Chondrocyte (in vitro differentiated cells): ENCODE results near the gene C22orf39. TPM values are rescaled to one million over a fixed set of nuclear protein-coding genes. Genes with fewer than 3 reads are reported as not detected.

Source experiments
- DNase-seq: peaks from one replicate; pipeline ENCODE4 v3.0.0; 2021; ENCODE audit warnings: mixed read lengths, low spot score
- H3K27ac Mint-ChIP-seq: one replicate; pipeline ENCODE4 v1.8.0; 2021; ENCODE audit warnings: mild to moderate bottlenecking, moderate library complexity, mixed read lengths; ENCODE audit not compliant: unreplicated experiment
- H3K27me3 Mint-ChIP-seq: 2 replicates; pipeline ENCODE4 v1.8.0; 2021; ENCODE audit warnings: low read depth, mixed read lengths
- H3K36me3 Mint-ChIP-seq: 2 replicates; pipeline ENCODE4 v1.8.0; 2021; ENCODE audit warnings: low read depth, mixed read lengths
- H3K4me1 Mint-ChIP-seq: 2 replicates; pipeline ENCODE4 v1.8.0; 2021; ENCODE audit warnings: low read depth, mild to moderate bottlenecking, mixed read lengths
- H3K4me3 Mint-ChIP-seq: one replicate; pipeline ENCODE4 v1.8.0; 2021; ENCODE audit warnings: mild to moderate bottlenecking, moderate library complexity, mixed read lengths; ENCODE audit not compliant: unreplicated experiment
- H3K9me3 Mint-ChIP-seq: 2 replicates; pipeline ENCODE4 v1.8.0; 2021; ENCODE audit warnings: low read depth, mixed read lengths
- CTCF ChIP-seq: fragments of 200-600 bp; sonication (generic); IDR thresholded peaks from 2 replicates; pipeline ENCODE4 v1.5.0; 2021; ENCODE audit warnings: antibody characterized with exemption, mild to moderate bottlenecking, moderate library complexity
- total RNA-seq: library from RNA; stranded (reverse); gene quantifications from 3 replicates; pipeline ENCODE4 v1.2.1, GENCODE V29; 2021

The C22orf39 gene
- total RNA-seq, 1 donor from 2014 or later = 18.4 TPM

- no peaks in the 10 kb centered on the region for H3K9me3 Mint-ChIP-seq
- no peak overlapping the region for H3K4me3 Mint-ChIP-seq
- DNase-seq = no peak
- peaks cover 24% of the 10 kb centered on the region for H3K36me3 Mint-ChIP-seq
- no peaks in the 10 kb centered on the region for H3K27me3 Mint-ChIP-seq
- H3K4me1 Mint-ChIP-seq = no peaks in the 10 kb centered on the region
- H3K27ac Mint-ChIP-seq = no peak overlapping the region
- no peak for TF ChIP-seq CTCF
Observed at GRCh38 chr22:19398206-19398605, 49.3 kb downstream of the C22orf39 start.

GRCh38 chr22:19397734-19398104 lies 49.8 kb downstream of the C22orf39 start:
- H3K36me3 Mint-ChIP-seq = peaks cover 24% of the 10 kb centered on the region
- no peak for TF ChIP-seq CTCF
- no peaks in the 10 kb centered on the region for H3K27me3 Mint-ChIP-seq
- H3K27ac Mint-ChIP-seq = no peak overlapping the region
- no peaks in the 10 kb centered on the region for H3K9me3 Mint-ChIP-seq
- H3K4me1 Mint-ChIP-seq = no peaks in the 10 kb centered on the region
- no peak overlapping the region for H3K4me3 Mint-ChIP-seq
- DNase-seq = no peak

- no peak for DNase-seq
- H3K27me3 Mint-ChIP-seq = no peaks in the 10 kb centered on the region
- no peak for TF ChIP-seq CTCF
- H3K27ac Mint-ChIP-seq = no peak overlapping the region
- no peak overlapping the region for H3K4me3 Mint-ChIP-seq
- no peaks in the 10 kb centered on the region for H3K9me3 Mint-ChIP-seq
- peaks cover 24% of the 10 kb centered on the region for H3K36me3 Mint-ChIP-seq
- no peaks in the 10 kb centered on the region for H3K4me1 Mint-ChIP-seq
Observed at GRCh38 chr22:19396934-19397733, 50.4 kb downstream of the C22orf39 start.

GRCh38 chr22:19396561-19396933 lies 51.0 kb downstream of the C22orf39 start:
- H3K4me1 Mint-ChIP-seq = no peaks in the 10 kb centered on the region
- H3K4me3 Mint-ChIP-seq = no peak overlapping the region
- DNase-seq = no peak
- TF ChIP-seq CTCF = no peak
- H3K27me3 Mint-ChIP-seq = no peaks in the 10 kb centered on the region
- H3K9me3 Mint-ChIP-seq = no peaks in the 10 kb centered on the region
- no peak overlapping the region for H3K27ac Mint-ChIP-seq
- peaks cover 26% of the 10 kb centered on the region for H3K36me3 Mint-ChIP-seq

- no peak for TF ChIP-seq CTCF
- H3K9me3 Mint-ChIP-seq = no peaks in the 10 kb centered on the region
- no peak overlapping the region for H3K4me3 Mint-ChIP-seq
- H3K27ac Mint-ChIP-seq = no peak overlapping the region
- H3K4me1 Mint-ChIP-seq = no peaks in the 10 kb centered on the region
- no peaks in the 10 kb centered on the region for H3K27me3 Mint-ChIP-seq
- DNase-seq = no peak
- H3K36me3 Mint-ChIP-seq = peaks cover 23% of the 10 kb centered on the region
Observed at GRCh38 chr22:19395276-19395675, 52.2 kb downstream of the C22orf39 start.
